ENCODE measurements around the gene STK32C.
"Not testable (repeated sequence)": the region's sequence is repeated elsewhere in the genome, so short reads cannot be mapped to it uniquely, and the experiment has no call there.

Gene STK32C

GRCh38 chr10:132307823-132308586 lies at the start of gene STK32C:
Gene STK32C, minus strand, starts transcription at chr10:132307950. Its CDS starts 117 bp downstream, at chr10:132307833.
- DNase-seq = peak; percentile 43

GRCh38 chr10:132356621-132357195 lies 49.0 kb upstream of the STK32C start:
- DNase-seq = no peak

DNA sequence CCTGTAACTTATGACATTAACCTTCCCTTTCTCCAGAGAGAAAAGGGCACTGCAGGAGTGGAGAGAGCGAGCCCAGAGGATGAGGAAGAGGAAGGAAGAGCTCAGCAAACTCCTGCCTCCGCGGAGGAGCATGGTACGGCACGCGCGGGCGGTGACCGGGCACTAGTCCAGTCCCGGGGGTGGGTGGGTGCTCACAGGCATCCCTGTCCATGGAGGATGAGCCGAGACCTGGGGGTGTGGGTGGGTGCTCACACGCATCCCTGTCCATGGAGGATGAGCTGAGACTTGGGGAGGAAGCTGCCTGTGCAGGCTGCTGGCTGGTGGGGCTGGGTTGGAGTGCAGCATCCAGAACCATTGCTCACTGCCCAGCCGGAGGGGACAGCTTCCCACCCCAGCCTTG lies 48.0 kb upstream of the STK32C start:
- DNase-seq = no peak

DNA sequence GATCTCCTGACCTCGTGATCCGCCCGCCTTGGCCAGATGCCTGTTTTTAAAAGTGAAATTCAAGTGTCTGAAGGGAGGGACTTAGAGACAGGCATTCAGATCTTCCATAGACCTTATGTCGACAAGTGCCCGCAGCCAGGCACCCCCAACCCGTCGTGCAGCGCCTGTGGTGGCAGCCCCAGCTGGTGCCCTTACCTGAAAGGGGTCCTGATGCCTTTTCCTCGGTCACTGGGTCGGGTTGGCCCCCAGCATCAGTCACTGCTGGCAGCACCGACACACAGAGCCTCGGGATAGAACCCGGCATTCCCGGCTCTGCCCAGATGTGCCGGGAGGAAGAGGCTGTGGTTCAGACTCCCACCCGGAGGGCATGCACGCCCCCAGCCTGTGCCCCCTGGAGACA lies 47.5 kb upstream of the STK32C start:
- no peak for DNase-seq

DNA sequence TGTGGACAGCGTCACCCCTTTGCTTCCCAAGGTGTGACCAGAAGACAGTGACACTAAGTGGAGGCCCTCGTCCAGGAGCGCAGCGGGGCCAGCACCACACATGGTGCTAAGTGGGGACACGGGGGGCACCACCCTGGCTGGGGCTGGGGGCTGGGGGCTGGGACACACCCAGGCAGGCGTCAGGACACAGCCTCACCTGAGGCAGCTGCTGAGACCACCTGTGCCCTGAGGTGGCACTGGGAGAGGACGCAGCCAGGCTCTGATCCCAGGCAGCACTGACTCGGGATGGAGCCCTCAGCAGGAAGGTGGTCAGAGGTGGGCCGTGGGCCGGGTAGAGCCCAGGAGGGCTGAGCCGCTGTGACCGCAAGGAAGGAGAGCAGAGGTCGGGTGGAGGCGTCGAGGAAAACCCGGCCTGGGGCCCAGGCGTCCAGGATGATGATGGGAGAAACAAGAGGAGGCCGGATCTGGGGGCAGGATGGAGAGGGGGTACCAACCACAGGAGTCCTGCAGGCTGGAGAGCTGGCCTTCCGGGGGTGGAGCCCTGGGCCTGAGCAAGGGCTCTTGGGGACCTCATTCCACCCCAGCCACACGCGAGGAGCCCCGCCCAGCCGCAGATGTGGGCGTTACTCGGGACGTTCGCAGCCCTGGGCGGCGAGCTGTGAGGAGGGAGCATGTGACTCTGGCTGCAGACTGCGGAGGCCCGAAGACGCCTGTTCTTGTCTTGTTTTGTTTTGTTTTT lies 46.8 kb upstream of the STK32C start:
- no peak for DNase-seq

- no peak for DNase-seq
These were observed 46.0 kb upstream of the STK32C start for GRCh38 chr10:132353456-132354355.

DNA sequence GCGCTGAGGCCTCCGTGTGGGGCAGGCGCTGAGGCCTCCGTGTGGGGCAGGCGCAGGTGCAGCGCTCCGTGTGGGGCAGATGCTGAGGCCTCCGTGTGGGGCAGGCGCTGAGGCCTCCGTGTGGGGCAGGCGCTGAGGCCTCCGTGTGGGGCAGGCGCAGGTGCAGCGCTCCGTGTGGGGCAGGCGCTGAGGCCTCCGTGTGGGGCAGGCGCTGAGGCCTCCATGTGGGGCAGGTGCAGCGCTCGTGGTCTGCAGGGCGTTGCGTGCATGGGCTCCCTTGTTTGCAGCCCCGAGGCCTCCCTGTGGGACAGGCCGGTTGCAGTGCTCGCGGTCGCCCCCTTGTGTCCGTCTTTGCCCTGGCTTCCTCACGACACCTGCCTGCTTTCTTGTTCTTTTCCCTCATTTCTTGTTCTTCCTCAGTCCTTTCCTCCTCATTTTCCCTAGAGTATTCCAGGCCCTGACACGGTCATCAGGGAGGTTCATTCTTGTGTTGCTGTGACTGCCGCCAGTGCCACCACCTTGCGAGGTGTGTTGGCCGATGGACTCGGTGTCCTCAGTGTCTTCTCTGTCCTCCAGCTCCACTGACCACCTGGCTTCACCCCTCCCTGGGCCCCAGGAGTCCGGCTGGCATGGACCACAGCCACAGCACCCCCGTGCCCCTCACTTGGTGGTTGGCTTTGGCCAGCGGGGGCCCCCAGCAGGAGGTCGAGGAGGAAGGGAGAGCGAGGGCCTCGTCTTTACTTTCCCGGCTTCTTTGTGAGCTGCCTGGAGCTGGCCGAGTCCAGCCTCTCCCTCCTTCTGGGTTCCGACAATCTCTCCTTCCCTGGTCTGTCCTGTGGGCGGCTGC lies 44.9 kb upstream of the STK32C start:
- not testable (repeated sequence) for DNase-seq

DNA sequence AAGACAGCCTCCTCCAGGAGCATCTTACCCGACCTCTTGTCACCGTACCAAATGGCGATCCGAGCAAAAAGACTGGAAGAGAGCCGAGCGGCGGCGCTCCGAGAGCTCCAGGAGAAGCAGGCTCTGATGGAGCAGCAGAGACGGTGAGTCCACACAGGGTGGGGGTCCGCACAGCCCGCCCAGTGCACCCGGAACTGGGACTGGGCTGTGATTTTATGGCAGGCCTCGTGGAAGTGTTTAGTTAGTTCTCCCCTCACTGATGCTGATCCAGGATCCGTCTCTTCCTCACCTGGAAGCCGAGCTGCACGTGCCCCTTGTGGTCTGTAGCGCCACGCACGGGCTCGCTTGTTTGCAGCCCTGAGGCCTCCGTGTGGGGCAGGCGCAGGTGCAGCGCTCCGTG lies 43.9 kb upstream of the STK32C start:
- DNase-seq = no peak

- DNase-seq = no peak
These were observed 43.2 kb upstream of the STK32C start for GRCh38 chr10:132350946-132351345.

- DNase-seq = no peak
These were observed 42.6 kb upstream of the STK32C start for GRCh38 chr10:132350391-132350790.

GRCh38 chr10:132349766-132350165 lies 42.0 kb upstream of the STK32C start:
- DNase-seq = no peak

DNA sequence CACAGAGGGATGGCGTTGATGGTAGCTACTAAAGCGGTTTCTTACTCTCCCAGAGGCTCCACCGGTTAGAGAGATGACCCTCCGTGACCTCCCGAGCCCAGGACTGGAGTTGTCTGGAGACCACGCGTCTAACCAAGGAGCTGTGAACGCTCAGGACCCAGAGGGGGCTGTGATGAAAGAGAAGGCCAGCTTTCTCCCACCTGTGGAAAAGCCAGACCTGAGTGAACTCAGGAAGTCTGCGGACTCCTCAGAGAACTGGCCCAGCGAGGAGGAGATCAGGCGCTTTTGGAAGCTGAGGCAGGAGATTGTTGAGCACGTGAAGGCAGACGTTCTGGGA lies 40.1 kb upstream of the STK32C start:
- DNase-seq = no peak

- DNase-seq = no peak
These were observed 39.6 kb upstream of the STK32C start for GRCh38 chr10:132347211-132347930.

GRCh38 chr10:132346806-132347205 lies 39.1 kb upstream of the STK32C start:
- DNase-seq = no peak

DNA sequence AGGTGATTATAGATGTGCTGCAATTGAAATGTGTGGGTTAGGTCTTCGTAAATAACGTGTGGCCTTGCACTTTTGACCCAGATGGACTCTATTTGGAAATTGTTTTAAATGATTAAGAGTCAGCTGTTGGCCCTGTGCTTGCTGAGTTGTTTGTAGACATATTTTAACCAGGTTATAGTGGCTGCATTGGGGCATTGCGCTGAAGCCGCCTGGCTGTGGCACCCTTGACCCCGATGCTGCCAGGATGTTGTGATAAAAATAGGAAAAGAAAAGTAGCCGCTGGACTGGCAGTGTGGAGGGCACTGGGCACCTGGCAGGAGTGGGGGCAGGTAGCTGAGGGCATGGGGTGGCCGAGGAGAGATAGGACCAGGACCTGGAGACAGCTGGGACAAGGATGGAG lies 37.6 kb upstream of the STK32C start:
- DNase-seq = no peak

DNA sequence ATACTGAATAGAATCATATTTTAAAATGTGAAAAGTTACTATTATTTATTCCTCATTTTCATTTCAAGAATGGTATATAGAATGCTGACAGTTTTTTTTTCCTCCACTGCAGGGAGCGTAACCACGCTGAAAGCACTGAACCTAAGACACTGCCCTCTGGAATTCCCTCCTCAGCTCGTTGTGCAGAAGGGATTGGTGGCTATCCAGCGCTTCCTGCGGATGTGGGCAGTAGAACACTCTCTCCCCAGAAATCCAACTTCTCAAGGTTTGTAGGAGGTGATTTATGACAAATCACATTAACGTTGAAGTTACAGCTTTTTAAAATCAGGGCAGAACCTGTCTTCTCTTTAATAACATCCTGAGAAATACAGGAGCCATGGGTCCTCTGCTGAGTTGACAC lies 36.6 kb upstream of the STK32C start:
- no peak for DNase-seq

DNA sequence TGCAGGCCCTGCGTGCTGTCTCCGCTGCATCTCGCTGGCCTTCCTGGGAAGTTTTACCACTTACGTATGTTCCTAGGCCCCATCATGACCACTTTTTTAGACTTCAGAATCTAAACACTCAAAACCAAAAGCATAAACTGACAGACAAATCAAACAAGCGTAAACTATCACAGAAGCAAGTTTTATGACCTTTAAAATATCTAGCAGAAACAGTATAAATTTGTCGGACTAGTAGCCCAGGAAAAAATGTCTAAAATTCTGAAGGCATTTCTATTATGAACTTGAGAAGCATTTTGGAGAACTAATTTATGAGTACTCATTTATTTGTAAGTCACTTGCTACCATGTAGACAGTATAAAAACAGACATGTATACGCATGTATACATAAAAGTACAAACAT lies 34.8 kb upstream of the STK32C start:
- no peak for DNase-seq

DNA sequence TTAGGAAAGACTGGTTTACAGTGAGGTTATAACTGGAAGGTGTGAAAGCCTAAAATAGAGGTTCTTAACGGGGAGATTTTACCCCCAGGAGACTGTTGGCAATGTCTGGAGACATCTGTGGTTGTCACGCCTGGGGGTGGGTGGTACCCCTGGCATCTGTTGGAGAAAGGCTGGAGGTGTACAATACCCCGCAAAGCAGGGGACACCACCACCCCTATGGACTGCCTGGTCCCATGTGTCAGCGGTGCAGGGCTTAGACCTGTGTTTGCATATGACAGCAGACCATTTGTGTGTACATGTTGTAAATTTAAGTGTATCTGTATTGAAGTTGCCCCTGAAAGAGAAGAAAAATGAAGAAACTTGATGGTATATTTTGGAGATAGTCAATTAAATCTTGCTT lies 34.0 kb upstream of the STK32C start:
- DNase-seq = no peak

GRCh38 chr10:132341017-132341416 lies 33.3 kb upstream of the STK32C start:
- no peak for DNase-seq

DNA sequence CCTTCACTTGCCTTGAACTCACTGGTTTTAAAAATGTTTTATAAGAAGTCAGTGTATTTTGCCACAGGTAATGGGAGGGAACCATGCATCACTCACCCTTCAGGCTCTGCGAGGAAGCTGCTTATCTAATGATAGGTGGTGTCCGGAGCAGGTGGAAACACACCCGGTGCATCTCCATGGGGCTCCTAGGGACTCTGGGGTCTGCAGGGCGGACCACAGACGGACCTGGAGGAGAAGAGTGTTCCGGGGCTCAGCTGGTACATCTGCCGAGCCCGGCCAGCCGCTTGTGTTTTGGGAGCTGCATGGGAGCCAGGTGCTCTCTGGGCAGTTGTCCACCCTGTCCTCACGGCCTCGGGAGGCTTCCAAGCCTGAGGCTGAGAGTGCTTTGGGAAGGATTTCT lies 31.5 kb upstream of the STK32C start:
- DNase-seq = no peak

- no peak for DNase-seq
These were observed 31.1 kb upstream of the STK32C start for GRCh38 chr10:132338876-132339275.

DNA sequence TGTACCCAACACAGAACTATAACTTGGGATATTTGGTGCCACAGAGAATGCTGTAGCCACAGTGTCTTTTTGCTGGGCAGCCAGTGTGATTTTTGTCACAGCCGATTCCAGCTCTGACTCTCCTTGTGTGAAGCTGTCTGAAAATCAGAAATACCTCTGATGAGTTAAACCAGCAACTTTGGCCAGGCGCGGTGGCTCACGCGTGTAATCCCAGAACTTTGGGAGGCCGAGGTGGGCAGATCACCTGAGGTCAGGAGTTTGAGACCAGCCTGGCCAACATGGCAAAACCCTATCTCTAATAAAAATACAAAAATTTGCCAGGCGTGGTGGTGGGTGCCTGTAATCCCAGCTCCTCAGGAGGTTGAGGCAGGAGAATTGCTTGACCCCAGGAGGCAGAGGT lies 30.1 kb upstream of the STK32C start:
- DNase-seq = not testable (repeated sequence)

Measured in NCI-H748 treated with DMSO at 0.1 percent for 48 hours (cell line).